ENCODE measurements around the gene PSMC1.

PSMC1 gene

DNA sequence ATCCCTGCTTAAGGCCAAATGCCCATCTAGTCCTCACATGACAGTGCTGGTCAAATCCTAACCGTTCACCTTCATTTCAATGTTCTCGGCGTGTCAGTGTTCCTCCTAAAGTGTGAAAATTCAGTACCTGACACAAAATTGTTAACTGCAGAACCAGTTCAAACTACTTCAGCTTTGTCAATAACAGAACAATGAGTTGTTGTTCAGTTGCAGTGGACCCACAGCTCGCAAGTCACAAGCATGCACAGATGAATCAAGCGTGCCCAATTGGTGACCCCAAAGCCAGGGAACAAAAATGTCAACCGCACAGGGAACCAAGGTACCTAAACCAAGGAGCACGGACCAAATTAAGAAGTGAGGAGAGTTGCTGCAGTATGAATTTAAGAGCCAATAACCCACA lies 52.2 kb downstream of the PSMC1 start:
- no peak overlapping the region for H2BK120ac ChIP-seq (ENCODE audit: low read depth, low read length)
- no peak overlapping the region for H2AK5ac ChIP-seq (ENCODE audit: low read length, severe bottlenecking)
- 96% methylated on average over 7 of the region's 7 CpGs for WGBS
- no peak overlapping the region for H3K9ac ChIP-seq (ENCODE audit: low read length)
- peaks cover 26 to 73% of the 10 kb centered on the region in 2 experiments for H3K36me3 ChIP-seq (ENCODE audit: control insufficient read depth in 1 of 2, insufficient read depth in 2 of 2, low read depth in 1 of 2, low read length in 2 of 2)
- H3K18ac ChIP-seq (ENCODE audit: low read depth in 1 of 2, low read length in 2 of 2): no peak overlapping the region
- H3K4me3 ChIP-seq (ENCODE audit: insufficient read depth in 1 of 2, low read depth in 1 of 2, low read length in 2 of 2): no peak overlapping the region
- no peaks in the 10 kb centered on the region for H3K4me1 ChIP-seq (ENCODE audit: control insufficient read depth, insufficient read depth, low read depth, low read length)
- H3K27ac ChIP-seq (ENCODE audit: low read length, poor library complexity, severe bottlenecking): no peak overlapping the region
- no peaks in the 10 kb centered on the region for H3K27me3 ChIP-seq (ENCODE audit: control insufficient read depth in 1 of 2, insufficient read depth in 1 of 2, low read length in 2 of 2)
- no peak overlapping the region for H2AFZ ChIP-seq (ENCODE audit: low read depth, low read length)
- H4K91ac ChIP-seq (ENCODE audit: low read length): no peak overlapping the region
- no peak overlapping the region for H3K4ac ChIP-seq (ENCODE audit: low read depth in 1 of 2, low read length in 2 of 2)
- no peak overlapping the region for H2BK15ac ChIP-seq (ENCODE audit: low read depth, poor library complexity, severe bottlenecking)
- no peak overlapping the region for H3K4me2 ChIP-seq (ENCODE audit: low read length, poor library complexity, severe bottlenecking)
- H3K14ac ChIP-seq (ENCODE audit: low read length in 2 of 2): no peak overlapping the region
- H3K79me1 ChIP-seq (replicated peaks; ENCODE audit: low read length, poor library complexity, severe bottlenecking): peaks cover 15% of the 10 kb centered on the region
- no peaks in the 10 kb centered on the region for H3K9me3 ChIP-seq (ENCODE audit: control insufficient read depth, low read length)
- H3K23ac ChIP-seq (ENCODE audit: low read length in 2 of 2): no peak overlapping the region
- no peak for DNase-seq
- no peak overlapping the region for H2BK12ac ChIP-seq (ENCODE audit: low read length in 2 of 2)
- H2BK5ac ChIP-seq (ENCODE audit: low read depth, low read length, poor library complexity, severe bottlenecking): no peak overlapping the region
- H4K8ac ChIP-seq (ENCODE audit: low read length): no peak overlapping the region

- Histone ChIP-seq H3K79me1 (replicated peaks; ENCODE audit: low read length, poor library complexity, severe bottlenecking) (peaks cover 26% of the 10 kb centered on the region), H2AFZ (ENCODE audit: low read depth, low read length) (no peak overlapping the region), H4K91ac (ENCODE audit: low read length) (no peak overlapping the region), H3K4ac (ENCODE audit: low read depth in 1 of 2, low read length in 2 of 2) (no peak overlapping the region), H2BK15ac (ENCODE audit: low read depth, poor library complexity, severe bottlenecking) (no peak overlapping the region), H3K14ac (ENCODE audit: low read length in 2 of 2) (no peak overlapping the region), H2AK5ac (ENCODE audit: low read length, severe bottlenecking) (no peak overlapping the region), H3K9me3 (ENCODE audit: control insufficient read depth, low read length) (no peaks in the 10 kb centered on the region), H3K9ac (ENCODE audit: low read length) (no peak overlapping the region), H4K8ac (ENCODE audit: low read length) (no peak overlapping the region), H3K36me3 (ENCODE audit: control insufficient read depth in 1 of 2, insufficient read depth in 2 of 2, low read depth in 1 of 2, low read length in 2 of 2) (peaks cover 11 to 45% of the 10 kb centered on the region in 2 experiments), H3K23ac (ENCODE audit: low read length in 2 of 2) (no peak overlapping the region), H2BK12ac (ENCODE audit: low read length in 2 of 2) (no peak overlapping the region), H3K18ac (ENCODE audit: low read depth in 1 of 2, low read length in 2 of 2) (no peak overlapping the region), H2BK5ac (ENCODE audit: low read depth, low read length, poor library complexity, severe bottlenecking) (no peak overlapping the region), H2BK120ac (ENCODE audit: low read depth, low read length) (no peak overlapping the region), H3K4me2 (ENCODE audit: low read length, poor library complexity, severe bottlenecking) (no peak overlapping the region), H3K4me3 (ENCODE audit: insufficient read depth in 1 of 2, low read depth in 1 of 2, low read length in 2 of 2) (no peak overlapping the region), H3K4me1 (ENCODE audit: control insufficient read depth, insufficient read depth, low read depth, low read length) (no peaks in the 10 kb centered on the region), H3K27ac (ENCODE audit: low read length, poor library complexity, severe bottlenecking) (no peak overlapping the region), H3K27me3 (ENCODE audit: control insufficient read depth in 1 of 2, insufficient read depth in 1 of 2, low read length in 2 of 2) (no peaks in the 10 kb centered on the region)
- no CpG with 5 or more reads among the region's 2 CpGs for WGBS
- no peak for DNase-seq
Measured at GRCh38 chr14:90317286-90317685, 60.9 kb downstream of the PSMC1 start.

- Histone ChIP-seq H3K4me1 (ENCODE audit: control insufficient read depth, insufficient read depth, low read depth, low read length) (no peaks in the 10 kb centered on the region), H3K27ac (ENCODE audit: low read length, poor library complexity, severe bottlenecking) (no peak overlapping the region), H2AFZ (ENCODE audit: low read depth, low read length) (no peak overlapping the region), H2AK5ac (ENCODE audit: low read length, severe bottlenecking) (no peak overlapping the region), H3K4me2 (ENCODE audit: low read length, poor library complexity, severe bottlenecking) (no peak overlapping the region), H3K23ac (ENCODE audit: low read length in 2 of 2) (no peak overlapping the region), H3K27me3 (ENCODE audit: control insufficient read depth in 1 of 2, insufficient read depth in 1 of 2, low read length in 2 of 2) (no peaks in the 10 kb centered on the region), H2BK120ac (ENCODE audit: low read depth, low read length) (no peak overlapping the region), H3K36me3 (ENCODE audit: control insufficient read depth in 1 of 2, insufficient read depth in 2 of 2, low read depth in 1 of 2, low read length in 2 of 2) (peaks cover 10 to 41% of the 10 kb centered on the region in 2 experiments), H3K79me1 (replicated peaks; ENCODE audit: low read length, poor library complexity, severe bottlenecking) (peaks cover 26% of the 10 kb centered on the region), H2BK5ac (ENCODE audit: low read depth, low read length, poor library complexity, severe bottlenecking) (no peak overlapping the region), H2BK12ac (ENCODE audit: low read length in 2 of 2) (no peak overlapping the region), H4K91ac (ENCODE audit: low read length) (no peak overlapping the region), H4K8ac (ENCODE audit: low read length) (no peak overlapping the region), H3K9me3 (ENCODE audit: control insufficient read depth, low read length) (no peaks in the 10 kb centered on the region), H3K4ac (ENCODE audit: low read depth in 1 of 2, low read length in 2 of 2) (no peak overlapping the region), H3K14ac (ENCODE audit: low read length in 2 of 2) (no peak overlapping the region), H3K18ac (ENCODE audit: low read depth in 1 of 2, low read length in 2 of 2) (no peak overlapping the region), H3K4me3 (ENCODE audit: insufficient read depth in 1 of 2, low read depth in 1 of 2, low read length in 2 of 2) (no peak overlapping the region), H2BK15ac (ENCODE audit: low read depth, poor library complexity, severe bottlenecking) (no peak overlapping the region), H3K9ac (ENCODE audit: low read length) (no peak overlapping the region)
- WGBS: 96% methylated on average over 4 of the region's 4 CpGs
- no peak for DNase-seq
Measured at GRCh38 chr14:90318016-90318415, 61.7 kb downstream of the PSMC1 start.

- Histone ChIP-seq H2AFZ (ENCODE audit: low read depth, low read length) (no peak overlapping the region), H3K14ac (ENCODE audit: low read length in 2 of 2) (no peak overlapping the region), H2BK5ac (ENCODE audit: low read depth, low read length, poor library complexity, severe bottlenecking) (no peak overlapping the region), H2BK12ac (ENCODE audit: low read length in 2 of 2) (no peak overlapping the region), H3K23ac (ENCODE audit: low read length in 2 of 2) (no peak overlapping the region), H2BK15ac (ENCODE audit: low read depth, poor library complexity, severe bottlenecking) (no peak overlapping the region), H2BK120ac (ENCODE audit: low read depth, low read length) (no peak overlapping the region), H3K9me3 (ENCODE audit: control insufficient read depth, low read length) (no peaks in the 10 kb centered on the region), H3K27me3 (ENCODE audit: control insufficient read depth in 1 of 2, insufficient read depth in 1 of 2, low read length in 2 of 2) (no peaks in the 10 kb centered on the region), H3K4me3 (ENCODE audit: insufficient read depth in 1 of 2, low read depth in 1 of 2, low read length in 2 of 2) (no peak overlapping the region), H3K27ac (ENCODE audit: low read length, poor library complexity, severe bottlenecking) (no peak overlapping the region), H3K18ac (ENCODE audit: low read depth in 1 of 2, low read length in 2 of 2) (no peak overlapping the region), H3K79me1 (replicated peaks; ENCODE audit: low read length, poor library complexity, severe bottlenecking) (peaks cover 28% of the 10 kb centered on the region), H3K36me3 (ENCODE audit: control insufficient read depth in 1 of 2, insufficient read depth in 2 of 2, low read depth in 1 of 2, low read length in 2 of 2) (peaks cover 6 to 32% of the 10 kb centered on the region in 2 experiments), H2AK5ac (ENCODE audit: low read length, severe bottlenecking) (no peak overlapping the region), H3K4ac (ENCODE audit: low read depth in 1 of 2, low read length in 2 of 2) (no peak overlapping the region), H4K8ac (ENCODE audit: low read length) (no peak overlapping the region), H4K91ac (ENCODE audit: low read length) (no peak overlapping the region), H3K9ac (ENCODE audit: low read length) (no peak overlapping the region), H3K4me2 (ENCODE audit: low read length, poor library complexity, severe bottlenecking) (no peak overlapping the region), H3K4me1 (ENCODE audit: control insufficient read depth, insufficient read depth, low read depth, low read length) (no peaks in the 10 kb centered on the region)
- no peak for DNase-seq
- 93% methylated on average over 2 of the region's 3 CpGs for WGBS
Measured at GRCh38 chr14:90319173-90319572, 62.8 kb downstream of the PSMC1 start.

Data from mesenchymal stem cell (in vitro differentiated cells and primary cell).